Suppressor macrophage treated with lipopolysaccharide for 1 hour (primary cell): ENCODE data around the gene XPC.
A peak's percentile ranks its signal among the peaks of the same experiment; 100 is the strongest.

ENCODE experiments used
- DNase-seq, 3 donors: peaks; one replicate each; pipeline ENCODE4 v3.0.0-alpha.2; 2020 to 2022

XPC gene

GRCh38 chr3:14146381-14147065 lies 31.9 kb downstream of the XPC start:
- no peak for DNase-seq

- DNase-seq, result no peak
Observed at GRCh38 chr3:14145670-14146380, 32.6 kb downstream of the XPC start.

GRCh38 chr3:14145236-14145635 lies 33.2 kb downstream of the XPC start:
- DNase-seq, result no peak

GRCh38 chr3:14144423-14145075 lies 33.9 kb downstream of the XPC start:
- DNase-seq, result peak; percentile 92 to 97 (median 97)

GRCh38 chr3:14143271-14144225 lies 34.9 kb downstream of the XPC start:
- peak in 1 of 3 donors; percentile 23 for DNase-seq

- no peak for DNase-seq
Observed at GRCh38 chr3:14142567-14143270, 35.7 kb downstream of the XPC start.

- peak in 2 of 3 donors; percentile 14 to 30 for DNase-seq
Observed at GRCh38 chr3:14141602-14142341, 36.6 kb downstream of the XPC start.

- peak in 1 of 3 donors; percentile 13 for DNase-seq
Observed at GRCh38 chr3:14141144-14141543, 37.3 kb downstream of the XPC start.

- no peak for DNase-seq
Observed at GRCh38 chr3:14140668-14141067, 37.7 kb downstream of the XPC start.

- no peak for DNase-seq
Observed at GRCh38 chr3:14139771-14140170, 38.6 kb downstream of the XPC start.

- DNase-seq, result no peak
Observed at GRCh38 chr3:14138878-14139655, 39.3 kb downstream of the XPC start.

GRCh38 chr3:14138109-14138877 lies 40.1 kb downstream of the XPC start:
- no peak for DNase-seq

GRCh38 chr3:14137445-14137844 lies 41.0 kb downstream of the XPC start:
- DNase-seq, result peak; percentile 55 to 65 (median 59)

GRCh38 chr3:14137004-14137403 lies 41.4 kb downstream of the XPC start:
- DNase-seq, result no peak

GRCh38 chr3:14135581-14135980 lies 42.8 kb downstream of the XPC start:
- DNase-seq, result no peak

- DNase-seq, result no peak
Observed at GRCh38 chr3:14134291-14134690, 44.1 kb downstream of the XPC start.

GRCh38 chr3:14133876-14134275 lies 44.5 kb downstream of the XPC start:
- DNase-seq, result no peak

- no peak for DNase-seq
Observed at GRCh38 chr3:14133188-14133800, 45.1 kb downstream of the XPC start.

- DNase-seq, result no peak
Observed at GRCh38 chr3:14132689-14133088, 45.7 kb downstream of the XPC start.
